ENCODE measurements around the gene SLC29A2.

Gene SLC29A2

DNA sequence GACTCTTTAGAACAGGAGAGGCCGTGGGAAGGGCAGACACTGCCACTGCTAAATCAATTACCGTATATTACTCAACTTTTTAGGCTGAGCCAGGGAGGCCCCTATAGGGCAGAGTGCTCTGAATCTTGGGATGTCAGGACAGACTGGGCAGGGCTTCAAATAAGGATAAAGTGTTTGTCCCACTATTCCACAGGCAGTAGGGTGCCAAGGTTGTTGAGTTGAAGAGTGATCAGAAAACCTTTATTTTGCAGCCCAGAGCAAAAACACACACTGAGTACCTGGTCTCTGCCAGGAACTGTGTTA, 22.5 kb downstream of the SLC29A2 start:
- Histone ChIP-seq H3K4me3 (ENCODE audit: severe bottlenecking) (no peak overlapping the region), H3K9me3 (ENCODE audit: severe bottlenecking) (no peaks in the 10 kb centered on the region), H3K4me1 (ENCODE audit: insufficient read depth, poor library complexity, severe bottlenecking) (peaks cover 10% of the 10 kb centered on the region), H3K36me3 (ENCODE audit: low read depth) (0 out of 2 replicates have a peak, but pooled peaks cover 2% of the 10 kb centered on the region), H3K27ac (ENCODE audit: poor library complexity, severe bottlenecking) (no peak overlapping the region), H3K27me3 (ENCODE audit: insufficient read depth, poor library complexity, severe bottlenecking) (no peaks in the 10 kb centered on the region)
- no peak for ATAC-seq (ENCODE audit: low read depth)
- no peak for TF ChIP-seq CTCF (IDR thresholded peaks at IDR 0.05; ENCODE audit: poor library complexity, severe bottlenecking)
- no peak for DNase-seq (ENCODE audit: low spot score)

- Histone ChIP-seq H3K9me3 (ENCODE audit: severe bottlenecking) (no peaks in the 10 kb centered on the region), H3K27ac (ENCODE audit: poor library complexity, severe bottlenecking) (peak within 1 kb of the TSS; percentile 59), H3K4me1 (ENCODE audit: insufficient read depth, poor library complexity, severe bottlenecking) (peaks cover 21% of the 10 kb centered on the region), H3K36me3 (ENCODE audit: low read depth) (peaks cover 4% of the 10 kb centered on the region; the same call in 1 of the 2 replicates), H3K4me3 (ENCODE audit: severe bottlenecking) (peak within 1 kb of the TSS; percentile 85), H3K27me3 (ENCODE audit: insufficient read depth, poor library complexity, severe bottlenecking) (no peaks in the 10 kb centered on the region)
- TF ChIP-seq CTCF (IDR thresholded peaks at IDR 0.05; ENCODE audit: poor library complexity, severe bottlenecking): no peak
- no peak for DNase-seq (ENCODE audit: low spot score)
- peak; percentile 46 for ATAC-seq (ENCODE audit: low read depth)
These were observed 23.9 kb downstream of the SLC29A2 start, which contains the start of gene B4GAT1 for GRCh38 chr11:66347425-66348276. Gene B4GAT1, minus strand, starts transcription at chr11:66347629. Its CDS starts 84 bp downstream, at chr11:66347545.

GRCh38 chr11:66346476-66347424, 24.8 kb downstream of the SLC29A2 start:
- H3K9me3 ChIP-seq (ENCODE audit: severe bottlenecking): no peaks in the 10 kb centered on the region

GRCh38 chr11:66345316-66345649, 26.3 kb downstream of the SLC29A2 start:
- Histone ChIP-seq H3K27ac (ENCODE audit: poor library complexity, severe bottlenecking) (peak overlapping the region; percentile 59), H3K4me1 (ENCODE audit: insufficient read depth, poor library complexity, severe bottlenecking) (peaks cover 21% of the 10 kb centered on the region), H3K9me3 (ENCODE audit: severe bottlenecking) (no peaks in the 10 kb centered on the region), H3K36me3 (ENCODE audit: low read depth) (peaks cover 12% of the 10 kb centered on the region; the same call in 1 of the 2 replicates), H3K4me3 (ENCODE audit: severe bottlenecking) (peak overlapping the region; percentile 56), H3K27me3 (ENCODE audit: insufficient read depth, poor library complexity, severe bottlenecking) (no peaks in the 10 kb centered on the region)
- no peak for TF ChIP-seq CTCF (IDR thresholded peaks at IDR 0.05; ENCODE audit: poor library complexity, severe bottlenecking)
- ATAC-seq (ENCODE audit: low read depth) (no peak), DNase-seq (ENCODE audit: low spot score) (no peak)

More at GRCh38 chr11:66346476-66347424, 24.8 kb downstream of the SLC29A2 start:
- peak; percentile 9; the same call in 1 of the 3 replicates for ATAC-seq (ENCODE audit: low read depth)
- DNase-seq (ENCODE audit: low spot score): no peak
- no peak for TF ChIP-seq CTCF (IDR thresholded peaks at IDR 0.05; ENCODE audit: poor library complexity, severe bottlenecking)
- Histone ChIP-seq H3K27me3 (ENCODE audit: insufficient read depth, poor library complexity, severe bottlenecking) (no peaks in the 10 kb centered on the region), H3K4me1 (ENCODE audit: insufficient read depth, poor library complexity, severe bottlenecking) (peaks cover 21% of the 10 kb centered on the region), H3K36me3 (ENCODE audit: low read depth) (peaks cover 12% of the 10 kb centered on the region; the same call in 1 of the 2 replicates), H3K4me3 (ENCODE audit: severe bottlenecking) (peak overlapping the region; percentile 85), H3K27ac (ENCODE audit: poor library complexity, severe bottlenecking) (peak overlapping the region; percentile 59)

Data from RWPE2 (cell line).